Suprapubic skin (tissue), 3 donors: ENCODE results near the gene SLX9.

ENCODE experiments used
- EP300 ChIP-seq: sonication (generic); formaldehyde crosslinking; IDR thresholded peaks from one replicate; pipeline ENCODE4 v1.6.1; 2017; ENCODE audit warnings: antibody characterized with exemption
- TF ChIP-seq, protein P1 (sequence below), 2 donors: fragments of 200-600 bp in 1 of 2; fragments of 450-650 bp in 1 of 2; sonication (generic) in 1 of 2; IDR thresholded peaks; one replicate each; pipeline ENCODE4 v1.5.1; 2016 to 2019; ENCODE audit warnings: antibody characterized with exemption in 2 of 2, mild to moderate bottlenecking in 1 of 2, moderate library complexity in 1 of 2

DNA sequence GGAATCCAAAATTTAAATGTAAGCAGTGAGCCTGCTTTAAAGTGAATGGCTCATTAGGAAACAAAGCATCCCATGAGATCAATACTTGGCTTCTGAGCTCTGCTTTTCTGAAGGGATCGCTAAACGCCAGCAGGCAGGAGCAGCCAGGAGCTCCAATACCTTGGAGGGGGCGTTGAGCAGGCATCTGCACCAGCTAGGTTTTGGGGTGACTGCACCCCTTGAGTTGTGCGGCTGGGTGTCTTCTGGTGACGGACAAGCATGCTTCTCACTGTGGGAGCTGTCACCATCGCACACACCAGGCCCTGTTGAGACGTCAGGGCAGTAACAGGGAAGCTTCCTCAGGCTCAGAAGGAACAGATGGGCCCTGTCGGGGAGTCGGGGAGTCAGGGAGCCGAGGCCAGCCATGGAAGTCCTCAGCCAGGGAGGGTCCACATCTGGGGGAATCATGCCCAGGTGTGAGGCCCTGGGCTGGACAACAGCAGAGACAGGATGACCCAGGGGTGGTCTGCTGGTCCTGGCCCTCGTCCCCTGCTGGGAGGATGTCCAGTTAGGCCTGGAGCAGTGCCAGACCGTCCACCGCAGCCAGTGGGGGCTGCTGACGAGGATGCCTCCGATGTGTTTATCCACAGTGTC is 76.7 kb downstream of the SLX9 start:
- TF ChIP-seq, protein P1, sequence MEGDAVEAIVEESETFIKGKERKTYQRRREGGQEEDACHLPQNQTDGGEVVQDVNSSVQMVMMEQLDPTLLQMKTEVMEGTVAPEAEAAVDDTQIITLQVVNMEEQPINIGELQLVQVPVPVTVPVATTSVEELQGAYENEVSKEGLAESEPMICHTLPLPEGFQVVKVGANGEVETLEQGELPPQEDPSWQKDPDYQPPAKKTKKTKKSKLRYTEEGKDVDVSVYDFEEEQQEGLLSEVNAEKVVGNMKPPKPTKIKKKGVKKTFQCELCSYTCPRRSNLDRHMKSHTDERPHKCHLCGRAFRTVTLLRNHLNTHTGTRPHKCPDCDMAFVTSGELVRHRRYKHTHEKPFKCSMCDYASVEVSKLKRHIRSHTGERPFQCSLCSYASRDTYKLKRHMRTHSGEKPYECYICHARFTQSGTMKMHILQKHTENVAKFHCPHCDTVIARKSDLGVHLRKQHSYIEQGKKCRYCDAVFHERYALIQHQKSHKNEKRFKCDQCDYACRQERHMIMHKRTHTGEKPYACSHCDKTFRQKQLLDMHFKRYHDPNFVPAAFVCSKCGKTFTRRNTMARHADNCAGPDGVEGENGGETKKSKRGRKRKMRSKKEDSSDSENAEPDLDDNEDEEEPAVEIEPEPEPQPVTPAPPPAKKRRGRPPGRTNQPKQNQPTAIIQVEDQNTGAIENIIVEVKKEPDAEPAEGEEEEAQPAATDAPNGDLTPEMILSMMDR (IDR thresholded peaks at IDR 0.05) = no peak
- no peak for TF ChIP-seq EP300
